Mesendoderm (in vitro differentiated cells): ENCODE results near the gene PDE6A.

ENCODE experiments used
- DNase-seq: peaks from one replicate; pipeline ENCODE4 v3.0.0; 2013
- H2AK5ac ChIP-seq: 2 replicates; pipeline ENCODE4 v1.6.1; 2013; ENCODE audit warnings: low read length, inconsistent platforms
- H2BK120ac ChIP-seq: 2 replicates; pipeline ENCODE4 v1.6.1; 2013; ENCODE audit warnings: low read depth, mild to moderate bottlenecking, low read length, moderate library complexity, mixed read lengths
- H2BK15ac ChIP-seq: replicated peaks from 2 replicates; pipeline ENCODE4 v1.6.1; 2013; ENCODE audit warnings: low read depth, mild to moderate bottlenecking, moderate library complexity
- H2BK5ac ChIP-seq: 2 replicates; pipeline ENCODE4 v1.6.1; 2013; ENCODE audit warnings: low read length, inconsistent platforms
- H3K18ac ChIP-seq: 2 replicates; pipeline ENCODE4 v1.6.1; 2013; ENCODE audit warnings: mild to moderate bottlenecking, low read length, mixed read lengths
- H3K23ac ChIP-seq: one replicate; pipeline ENCODE4 v1.6.1; 2013; ENCODE audit warnings: low read length
- H3K27ac ChIP-seq: 2 replicates; pipeline ENCODE4 v1.5.1; 2013; ENCODE audit warnings: low read depth, mild to moderate bottlenecking, inconsistent platforms, low read length, moderate library complexity
- H3K27me3 ChIP-seq: 2 replicates; pipeline ENCODE4 v1.6.1; 2013; ENCODE audit warnings: low read length, control low read depth, mild to moderate bottlenecking, inconsistent platforms; ENCODE audit not compliant: insufficient read depth, poor library complexity
- H3K36me3 ChIP-seq: 2 replicates; pipeline ENCODE4 v1.6.1; 2013; ENCODE audit warnings: low read length, inconsistent platforms; ENCODE audit not compliant: control insufficient read depth, insufficient read depth
- H3K4ac ChIP-seq: one replicate; pipeline ENCODE4 v1.6.1; 2013; ENCODE audit warnings: low read depth, mild to moderate bottlenecking, low read length, moderate library complexity
- H3K4me1 ChIP-seq: 2 replicates; pipeline ENCODE4 v1.6.1; 2013; ENCODE audit warnings: low read depth, low read length, inconsistent platforms; ENCODE audit not compliant: control insufficient read depth
- H3K4me2 ChIP-seq: 2 replicates; pipeline ENCODE4 v1.6.1; 2013; ENCODE audit warnings: low read length
- H3K4me3 ChIP-seq: 2 replicates; pipeline ENCODE4 v1.5.1; 2013; ENCODE audit warnings: mild to moderate bottlenecking, low read length
- H3K56ac ChIP-seq: one replicate; pipeline ENCODE4 v1.6.1; 2013; ENCODE audit warnings: low read length
- H3K79me1 ChIP-seq: 2 replicates; pipeline ENCODE4 v1.6.1; 2013; ENCODE audit warnings: low read length, inconsistent platforms
- H3K79me2 ChIP-seq: 2 replicates; pipeline ENCODE4 v1.6.1; 2013; ENCODE audit warnings: mild to moderate bottlenecking, low read length; ENCODE audit not compliant: control insufficient read depth, insufficient read depth
- H3K9ac ChIP-seq: 2 replicates; pipeline ENCODE4 v1.6.1; 2013; ENCODE audit warnings: low read length, inconsistent platforms
- H4K5ac ChIP-seq: one replicate; pipeline ENCODE4 v1.6.1; 2013; ENCODE audit warnings: low read length
- H4K8ac ChIP-seq: one replicate; pipeline ENCODE4 v1.6.1; 2013; ENCODE audit warnings: low read depth, mild to moderate bottlenecking, control low read depth, low read length, moderate library complexity
- WGBS: extraction: QIAGEN DNeasy Blood & Tissue Kit; methylation state at CpG from one replicate; pipeline ENCODE4 v1.1.7; 2013; ENCODE audit warnings: low lambda C conversion rate, missing lambda C conversion rate; ENCODE audit not compliant: insufficient coverage; ENCODE audit errors: extremely low coverage; 5-methylcytosine and 5-hydroxymethylcytosine counted together

PDE6A gene

GRCh38 chr5:149853701-149854100, 90.9 kb downstream of the PDE6A start:
- no peak overlapping the region for H3K4ac ChIP-seq
- no peaks in the 10 kb centered on the region for H3K27me3 ChIP-seq
- H3K23ac ChIP-seq = no peak overlapping the region
- no peaks in the 10 kb centered on the region for H3K79me1 ChIP-seq
- no peak for DNase-seq
- no peak overlapping the region for H3K18ac ChIP-seq
- no peak overlapping the region for H3K9ac ChIP-seq
- no peak overlapping the region for H3K4me2 ChIP-seq
- no peak overlapping the region for H4K5ac ChIP-seq
- no peak overlapping the region for H2BK5ac ChIP-seq
- H2AK5ac ChIP-seq = no peak overlapping the region
- no peak overlapping the region for H2BK120ac ChIP-seq
- WGBS = no CpG with 5 or more reads among the region's 3 CpGs
- no peak overlapping the region for H3K27ac ChIP-seq
- no peak overlapping the region for H4K8ac ChIP-seq
- no peaks in the 10 kb centered on the region for H3K36me3 ChIP-seq
- no peak overlapping the region for H3K56ac ChIP-seq
- H2BK15ac ChIP-seq = no peak overlapping the region
- H3K4me1 ChIP-seq = no peaks in the 10 kb centered on the region
- H3K4me3 ChIP-seq = no peak overlapping the region
- H3K79me2 ChIP-seq = no peaks in the 10 kb centered on the region

GRCh38 chr5:149853331-149853648, 91.3 kb downstream of the PDE6A start:
- H3K56ac ChIP-seq = no peak overlapping the region
- H3K4me1 ChIP-seq = no peaks in the 10 kb centered on the region
- H3K27ac ChIP-seq = no peak overlapping the region
- H4K5ac ChIP-seq = no peak overlapping the region
- no peak overlapping the region for H4K8ac ChIP-seq
- no peak overlapping the region for H3K18ac ChIP-seq
- H3K79me2 ChIP-seq = no peaks in the 10 kb centered on the region
- no peak overlapping the region for H3K4me2 ChIP-seq
- no peak overlapping the region for H3K4me3 ChIP-seq
- no peak overlapping the region for H2AK5ac ChIP-seq
- no peaks in the 10 kb centered on the region for H3K27me3 ChIP-seq
- H2BK15ac ChIP-seq = no peak overlapping the region
- H2BK5ac ChIP-seq = no peak overlapping the region
- no peaks in the 10 kb centered on the region for H3K79me1 ChIP-seq
- H3K4ac ChIP-seq = no peak overlapping the region
- H3K9ac ChIP-seq = no peak overlapping the region
- no peak overlapping the region for H2BK120ac ChIP-seq
- H3K23ac ChIP-seq = no peak overlapping the region
- WGBS = no CpG with 5 or more reads among the region's 4 CpGs
- no peaks in the 10 kb centered on the region for H3K36me3 ChIP-seq
- DNase-seq = no peak

GRCh38 chr5:149852641-149853330, 91.8 kb downstream of the PDE6A start:
- H3K27me3 ChIP-seq = no peaks in the 10 kb centered on the region
- H3K56ac ChIP-seq = peak overlapping the region; percentile 25
- no peak overlapping the region for H2BK120ac ChIP-seq
- no peak overlapping the region for H3K9ac ChIP-seq
- no CpG with 5 or more reads among the region's 12 CpGs for WGBS
- DNase-seq = peak; percentile 82
- H3K36me3 ChIP-seq = no peaks in the 10 kb centered on the region
- H3K27ac ChIP-seq = no peak overlapping the region
- no peak overlapping the region for H2BK5ac ChIP-seq
- H3K4me2 ChIP-seq = no peak overlapping the region
- no peak overlapping the region for H3K18ac ChIP-seq
- H3K4me1 ChIP-seq = no peaks in the 10 kb centered on the region
- H2BK15ac ChIP-seq = no peak overlapping the region
- H4K5ac ChIP-seq = no peak overlapping the region
- no peaks in the 10 kb centered on the region for H3K79me1 ChIP-seq
- H3K4me3 ChIP-seq = no peak overlapping the region
- H3K79me2 ChIP-seq = no peaks in the 10 kb centered on the region
- no peak overlapping the region for H2AK5ac ChIP-seq
- H3K4ac ChIP-seq = no peak overlapping the region
- H3K23ac ChIP-seq = no peak overlapping the region
- H4K8ac ChIP-seq = no peak overlapping the region

GRCh38 chr5:149851211-149851610, 93.4 kb downstream of the PDE6A start:
- H2BK5ac ChIP-seq = no peak overlapping the region
- no peak overlapping the region for H3K18ac ChIP-seq
- no peak overlapping the region for H2AK5ac ChIP-seq
- no peak overlapping the region for H2BK120ac ChIP-seq
- no peak overlapping the region for H3K23ac ChIP-seq
- no peak overlapping the region for H3K4ac ChIP-seq
- no peak overlapping the region for H4K8ac ChIP-seq
- no peak overlapping the region for H4K5ac ChIP-seq
- no peaks in the 10 kb centered on the region for H3K79me2 ChIP-seq
- no peaks in the 10 kb centered on the region for H3K27me3 ChIP-seq
- H3K9ac ChIP-seq = no peak overlapping the region
- no peak overlapping the region for H3K4me2 ChIP-seq
- no peak overlapping the region for H3K27ac ChIP-seq
- no peaks in the 10 kb centered on the region for H3K79me1 ChIP-seq
- H3K4me3 ChIP-seq = no peak overlapping the region
- DNase-seq = no peak
- H2BK15ac ChIP-seq = no peak overlapping the region
- H3K36me3 ChIP-seq = no peaks in the 10 kb centered on the region
- no peak overlapping the region for H3K56ac ChIP-seq
- H3K4me1 ChIP-seq = no peaks in the 10 kb centered on the region

- Histone ChIP-seq H3K18ac (no peak overlapping the region), H3K27me3 (no peaks in the 10 kb centered on the region), H2BK15ac (no peak overlapping the region), H2BK120ac (no peak overlapping the region), H2AK5ac (no peak overlapping the region), H3K4me3 (no peak overlapping the region), H3K27ac (no peak overlapping the region), H3K79me2 (no peaks in the 10 kb centered on the region), H4K5ac (no peak overlapping the region), H3K23ac (no peak overlapping the region), H2BK5ac (no peak overlapping the region), H3K4me1 (no peaks in the 10 kb centered on the region), H3K79me1 (no peaks in the 10 kb centered on the region), H4K8ac (no peak overlapping the region), H3K56ac (no peak overlapping the region), H3K36me3 (no peaks in the 10 kb centered on the region), H3K4me2 (no peak overlapping the region), H3K9ac (no peak overlapping the region), H3K4ac (no peak overlapping the region)
- no peak for DNase-seq
- no CpG with 5 or more reads among the region's 20 CpGs for WGBS
Measured at GRCh38 chr5:149849966-149850910, 94.4 kb downstream of the PDE6A start.
